ENCODE data around the gene MAFG.
A peak's percentile ranks its signal among the peaks of the same experiment; 100 is the strongest.

Gene MAFG

DNA sequence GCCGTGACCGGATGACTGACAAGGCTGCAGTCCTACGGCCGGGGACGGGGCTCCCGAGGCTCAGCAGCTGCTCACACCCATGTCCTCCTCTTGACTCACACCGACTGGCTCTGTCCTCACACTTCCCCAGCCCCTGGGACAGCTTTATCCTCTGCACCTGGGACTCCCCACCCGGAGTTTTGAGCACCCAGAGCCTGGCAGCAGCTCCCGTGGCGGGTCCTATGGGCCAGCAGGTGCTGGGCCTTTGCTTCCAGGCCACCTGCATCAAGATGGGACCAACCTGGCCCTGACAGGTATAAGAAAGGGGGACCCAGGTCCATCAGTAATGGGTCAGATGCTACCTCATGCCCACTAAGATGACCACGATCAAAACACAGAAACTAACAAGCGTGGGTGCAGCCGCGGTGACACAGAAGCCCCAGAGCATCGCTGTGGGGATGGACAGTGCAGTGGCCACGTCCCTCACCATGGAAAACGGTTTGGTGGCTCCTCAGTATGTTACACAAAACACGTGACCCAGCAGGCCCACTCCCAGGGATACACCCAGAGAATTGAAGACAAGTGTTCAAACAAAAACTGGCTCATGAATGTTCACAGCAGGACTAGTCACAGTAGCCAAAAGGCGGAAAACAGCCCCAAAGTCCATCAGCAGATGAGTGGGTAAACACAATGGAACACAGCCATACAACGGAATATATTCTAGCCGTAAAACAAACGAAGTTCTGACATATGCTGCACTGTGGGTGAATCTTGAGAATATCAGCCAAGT is 36.7 kb upstream of the MAFG start:
- H3K36me3 ChIP-seq (ENCODE audit: control insufficient read depth, insufficient read depth, low read length) = no peaks in the 10 kb centered on the region
- no peak overlapping the region for H3K4me3 ChIP-seq (ENCODE audit: low read depth, low read length)
- H3K4me1 ChIP-seq = peaks cover 11% of the 10 kb centered on the region
- TF ChIP-seq, protein P1, sequence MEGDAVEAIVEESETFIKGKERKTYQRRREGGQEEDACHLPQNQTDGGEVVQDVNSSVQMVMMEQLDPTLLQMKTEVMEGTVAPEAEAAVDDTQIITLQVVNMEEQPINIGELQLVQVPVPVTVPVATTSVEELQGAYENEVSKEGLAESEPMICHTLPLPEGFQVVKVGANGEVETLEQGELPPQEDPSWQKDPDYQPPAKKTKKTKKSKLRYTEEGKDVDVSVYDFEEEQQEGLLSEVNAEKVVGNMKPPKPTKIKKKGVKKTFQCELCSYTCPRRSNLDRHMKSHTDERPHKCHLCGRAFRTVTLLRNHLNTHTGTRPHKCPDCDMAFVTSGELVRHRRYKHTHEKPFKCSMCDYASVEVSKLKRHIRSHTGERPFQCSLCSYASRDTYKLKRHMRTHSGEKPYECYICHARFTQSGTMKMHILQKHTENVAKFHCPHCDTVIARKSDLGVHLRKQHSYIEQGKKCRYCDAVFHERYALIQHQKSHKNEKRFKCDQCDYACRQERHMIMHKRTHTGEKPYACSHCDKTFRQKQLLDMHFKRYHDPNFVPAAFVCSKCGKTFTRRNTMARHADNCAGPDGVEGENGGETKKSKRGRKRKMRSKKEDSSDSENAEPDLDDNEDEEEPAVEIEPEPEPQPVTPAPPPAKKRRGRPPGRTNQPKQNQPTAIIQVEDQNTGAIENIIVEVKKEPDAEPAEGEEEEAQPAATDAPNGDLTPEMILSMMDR (IDR thresholded peaks at IDR 0.05) = no peak
- no peak overlapping the region for H3K27ac ChIP-seq
- no peak overlapping the region for H3K4me2 ChIP-seq (ENCODE audit: low read length)
- H2AFZ ChIP-seq = no peak overlapping the region
- H3K9ac ChIP-seq = no peak overlapping the region
- no peaks in the 10 kb centered on the region for H3K79me2 ChIP-seq
- no peaks in the 10 kb centered on the region for H3K27me3 ChIP-seq (ENCODE audit: control insufficient read depth, insufficient read depth, low read length)
- no peaks in the 10 kb centered on the region for H3K9me3 ChIP-seq (ENCODE audit: control insufficient read depth, low read length)

DNA sequence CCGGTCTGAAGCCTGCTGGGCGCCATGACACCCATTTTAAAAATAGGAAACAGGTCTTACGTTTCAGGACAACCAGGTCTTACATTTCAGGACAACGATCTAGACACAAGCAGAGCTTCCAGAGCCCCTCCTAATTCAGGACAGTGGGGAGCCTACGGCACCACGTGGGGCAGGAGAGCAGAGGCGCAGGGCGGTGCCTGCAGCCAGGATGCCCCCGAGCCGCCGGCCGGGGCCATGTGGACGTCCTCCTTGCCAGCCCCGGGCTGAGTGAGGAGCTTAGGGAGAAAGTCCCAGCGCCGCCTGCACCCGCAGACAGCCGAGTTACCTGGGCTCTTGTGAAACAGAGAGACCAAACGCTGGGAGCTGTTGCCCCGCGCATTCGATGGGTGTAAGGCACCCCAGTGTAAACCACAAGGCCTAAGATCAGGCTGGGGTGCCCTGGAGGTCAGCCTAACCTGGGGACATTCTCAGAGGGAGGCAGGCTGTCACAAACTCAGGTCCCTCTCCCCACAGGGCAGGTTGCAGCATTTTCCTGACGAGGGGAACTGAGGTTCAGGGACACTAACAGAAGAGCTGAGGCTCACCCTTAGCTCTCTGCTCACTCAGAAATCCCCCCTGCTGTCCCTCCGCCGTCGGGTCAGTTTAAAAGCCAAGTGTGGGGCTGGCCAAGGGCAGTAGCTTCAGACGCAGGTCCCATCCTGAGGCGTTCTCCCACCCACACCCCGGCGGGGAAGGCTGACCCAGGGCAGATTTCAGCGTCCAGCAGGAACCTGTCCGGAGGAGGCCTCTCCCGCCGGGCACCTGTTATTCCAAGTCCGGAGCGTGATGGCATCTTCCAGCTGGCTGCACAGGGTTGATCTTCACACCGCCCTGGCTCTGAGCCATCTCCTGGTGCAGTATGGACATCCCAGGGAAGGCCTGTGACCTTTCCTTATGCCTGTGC is 35.2 kb upstream of the MAFG start:
- Histone ChIP-seq H3K4me3 (ENCODE audit: low read depth, low read length) (no peak overlapping the region), H3K9me3 (ENCODE audit: control insufficient read depth, low read length) (no peaks in the 10 kb centered on the region), H3K4me2 (ENCODE audit: low read length) (no peak overlapping the region), H3K27me3 (ENCODE audit: control insufficient read depth, insufficient read depth, low read length) (no peaks in the 10 kb centered on the region), H3K36me3 (ENCODE audit: control insufficient read depth, insufficient read depth, low read length) (no peaks in the 10 kb centered on the region), H3K9ac (no peak overlapping the region), H3K4me1 (peaks cover 4% of the 10 kb centered on the region), H3K79me2 (no peaks in the 10 kb centered on the region), H2AFZ (no peak overlapping the region), H3K27ac (no peak overlapping the region)
- TF ChIP-seq, protein P1 (IDR thresholded peaks at IDR 0.05) = no peak

DNA sequence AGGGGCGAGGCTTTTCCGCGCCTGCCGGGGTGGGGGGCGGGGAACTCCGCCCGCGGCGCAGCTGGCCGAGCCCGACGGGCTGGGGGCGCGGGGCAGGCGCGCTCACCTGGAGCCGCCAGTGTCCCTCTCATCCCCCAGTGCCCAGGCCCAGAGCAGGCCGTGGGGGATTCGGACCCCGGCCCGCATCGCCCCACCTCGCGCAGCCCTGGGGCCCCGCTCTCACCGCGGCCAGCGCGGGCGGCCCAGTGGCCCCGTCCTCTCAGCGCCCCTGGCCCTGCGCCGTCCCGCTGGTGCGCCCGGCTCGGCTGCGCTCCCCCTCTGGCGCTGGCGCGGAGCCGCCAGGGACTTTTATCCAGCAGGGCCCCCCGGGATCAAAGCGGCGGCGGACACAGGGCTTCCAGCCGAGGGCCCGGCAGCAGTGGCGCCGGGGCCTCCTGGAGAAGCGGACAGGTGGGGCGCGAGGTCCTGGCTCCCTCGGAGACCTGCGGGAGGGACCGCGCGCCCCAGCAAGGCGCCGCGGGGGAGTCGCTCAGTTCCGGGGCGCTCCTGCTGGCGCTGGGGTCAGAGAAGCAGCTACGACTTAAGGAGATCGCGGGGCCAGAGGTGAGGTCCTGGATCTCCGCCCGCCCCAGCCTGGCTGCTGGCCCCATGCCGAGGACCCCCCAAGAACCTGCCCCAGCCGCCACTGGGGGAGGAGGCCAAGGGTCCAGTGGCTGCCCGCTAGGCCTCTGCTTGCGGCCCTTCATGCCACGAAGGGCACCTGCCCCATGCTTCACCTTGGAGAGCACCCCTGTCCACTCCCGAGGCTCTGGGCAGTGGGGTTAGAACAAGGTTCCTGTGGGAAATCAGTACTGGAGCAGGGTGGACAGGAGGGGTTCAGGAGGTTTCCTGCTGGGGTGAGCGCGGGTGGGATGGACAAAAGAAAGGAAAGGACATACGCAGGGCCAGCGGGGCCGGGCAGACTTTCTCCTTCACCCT is 34.3 kb upstream of the MAFG start:
- Histone ChIP-seq H3K9ac (no peak overlapping the region), H3K36me3 (ENCODE audit: control insufficient read depth, insufficient read depth, low read length) (no peaks in the 10 kb centered on the region), H3K4me2 (ENCODE audit: low read length) (no peak overlapping the region), H3K9me3 (ENCODE audit: control insufficient read depth, low read length) (no peaks in the 10 kb centered on the region), H3K4me3 (ENCODE audit: low read depth, low read length) (no peak overlapping the region), H3K79me2 (no peaks in the 10 kb centered on the region), H2AFZ (no peak overlapping the region), H3K4me1 (no peaks in the 10 kb centered on the region), H3K27ac (no peak overlapping the region), H3K27me3 (ENCODE audit: control insufficient read depth, insufficient read depth, low read length) (no peaks in the 10 kb centered on the region)
- TF ChIP-seq, protein P1 (IDR thresholded peaks at IDR 0.05) = no peak

DNA sequence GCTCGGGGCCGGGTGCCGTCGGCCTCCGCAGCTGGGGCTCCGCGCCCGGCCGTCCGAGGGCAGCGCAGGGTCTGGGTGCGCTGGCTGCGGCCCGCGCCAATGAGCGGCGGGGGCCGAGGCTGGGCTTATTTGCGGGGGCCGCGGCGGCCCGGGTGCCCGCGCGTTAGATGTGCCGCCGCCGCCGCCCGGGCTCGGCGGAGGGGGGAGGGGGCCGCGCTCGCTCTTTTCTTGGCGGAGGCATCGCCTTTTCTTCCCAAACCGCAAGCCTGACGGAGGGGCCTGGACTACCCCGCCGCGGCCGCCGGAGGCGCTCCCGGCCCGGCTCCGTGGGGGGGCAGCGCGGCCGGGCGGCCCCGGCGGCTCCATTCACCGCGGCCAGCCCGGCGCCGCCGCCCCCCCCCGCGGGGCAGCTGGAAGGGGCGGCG is 33.6 kb upstream of the MAFG start, which contains the start of gene NOTUM:
Gene NOTUM, minus strand, starts transcription at position 101 of the 425 bp plus-strand sequence. CDS start 278 bp downstream, outside the sequence.
- Histone ChIP-seq H3K4me2 (ENCODE audit: low read length) (peak within 1 kb of the TSS; percentile 67), H3K4me3 (ENCODE audit: low read depth, low read length) (peak within 1 kb of the TSS; percentile 44), H3K36me3 (ENCODE audit: control insufficient read depth, insufficient read depth, low read length) (no peaks in the 10 kb centered on the region), H3K9ac (no peak within 1 kb of the TSS), H2AFZ (peak within 1 kb of the TSS; percentile 68), H3K9me3 (ENCODE audit: control insufficient read depth, low read length) (no peaks in the 10 kb centered on the region), H3K27ac (no peak within 1 kb of the TSS), H3K27me3 (ENCODE audit: control insufficient read depth, insufficient read depth, low read length) (no peaks in the 10 kb centered on the region), H3K79me2 (no peaks in the 10 kb centered on the region), H3K4me1 (no peaks in the 10 kb centered on the region)
- TF ChIP-seq, protein P1 (IDR thresholded peaks at IDR 0.05) = no peak
